ENCODE results near the gene SH3PXD2B.

DNA sequence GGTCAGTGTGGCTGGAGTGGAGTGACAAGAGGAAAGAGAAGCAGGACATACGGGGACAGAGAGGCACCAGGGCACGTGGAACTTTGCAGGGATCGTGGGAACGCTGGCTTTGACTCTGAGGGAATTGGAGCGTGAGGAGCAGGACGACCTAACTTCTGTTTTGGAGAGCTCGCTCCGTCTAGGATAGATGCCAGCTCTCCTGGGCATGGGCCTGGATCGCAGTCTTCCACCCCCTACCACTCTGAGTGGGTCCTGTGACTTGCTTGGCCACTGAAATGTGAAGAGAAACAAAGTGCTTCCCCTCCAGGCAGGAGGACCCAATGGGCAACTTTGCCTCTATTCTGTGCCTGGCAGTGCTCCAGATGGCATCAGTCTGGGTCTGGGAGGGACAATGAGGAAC lies 8.7 kb upstream of the SH3PXD2B start:
- no peak for TF ChIP-seq CTCF (IDR thresholded peaks at IDR 0.05)
- no peak for TF ChIP-seq POLR2A (IDR thresholded peaks at IDR 0.05)
